Ascending aorta (tissue), 2 donors: Measurements from ENCODE around the gene FAM78B. TPM values are rescaled to one million over a fixed set of nuclear protein-coding genes. Genes with fewer than 3 reads are reported as not detected.
A peak's percentile ranks its signal among the peaks of the same experiment; 100 is the strongest.

ENCODE experiments used
- DNase-seq, 2 donors: peaks; one replicate each; pipeline ENCODE4 v3.0.0-alpha.2; 2019; ENCODE audit warnings: low spot score in 2 of 2
- H3K27ac ChIP-seq, 2 donors: fragments of 200-600 bp; sonication (generic); one replicate each; pipeline ENCODE4 v1.5.1; 2016 to 2017; ENCODE audit warnings: mild to moderate bottlenecking in 1 of 2
- H3K27me3 ChIP-seq: fragments of 200-600 bp; sonication (generic); one replicate; pipeline ENCODE4 v1.5.1; 2017
- H3K36me3 ChIP-seq, 2 donors: fragments of 200-600 bp; sonication (generic); one replicate each; pipeline ENCODE4 v1.5.1; 2016
- H3K4me1 ChIP-seq, 2 donors: fragments of 200-600 bp; sonication (generic); one replicate each; pipeline ENCODE4 v1.5.1; 2016 to 2017; ENCODE audit warnings: mild to moderate bottlenecking in 1 of 2
- H3K4me3 ChIP-seq, 2 donors: fragments of 200-600 bp; sonication (generic); one replicate each; pipeline ENCODE4 v1.5.1; 2016 to 2017; ENCODE audit warnings: mild to moderate bottlenecking in 1 of 2
- H3K9me3 ChIP-seq, 2 donors: fragments of 200-600 bp; sonication (generic); one replicate each; pipeline ENCODE4 v1.5.1; 2016
- intact Hi-C: fragments of 100-400 bp; cut with DNase I; formaldehyde crosslinking; loops from one replicate; pipeline ENCODE4 v1.15.1; 2023
- total RNA-seq: library from RNA; depleted of rRNA; stranded (reverse); fragments of >200 nt; gene quantifications from one replicate; pipeline ENCODE4 v1.1.0, GENCODE V29; 2016
- TF ChIP-seq, protein P1 (sequence below), 3 experiments: fragments of 200-600 bp in 2 of 3; fragments of 450-650 bp in 1 of 3; sonication (generic) in 2 of 3; IDR thresholded peaks; one replicate each; pipeline ENCODE4 v1.5.1; 2016 to 2019; ENCODE audit warnings: antibody characterized with exemption in 3 of 3, mild to moderate bottlenecking in 1 of 3, moderate library complexity in 1 of 3

Gene FAM78B
- total RNA-seq, 1 donor from 2014 or later, result not detected

DNA sequence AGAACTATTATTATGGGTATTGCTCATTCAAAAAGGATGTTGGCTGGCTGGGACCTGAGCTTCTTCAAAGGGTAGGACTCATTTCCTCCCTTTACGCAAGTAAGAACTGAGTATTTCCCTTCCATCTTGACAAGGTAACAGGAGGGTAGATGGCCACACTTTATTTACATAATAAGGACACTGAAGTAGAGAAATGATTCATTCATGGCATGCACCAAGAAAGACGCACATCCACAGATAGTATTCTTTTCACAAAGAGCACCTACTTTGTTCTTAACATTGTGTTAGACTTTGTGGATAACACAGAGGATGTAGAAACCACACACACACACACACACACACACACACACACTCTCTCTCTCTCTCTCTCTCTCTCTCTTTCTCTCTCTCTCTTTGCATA lies 82.9 kb downstream of the FAM78B start:
- Histone ChIP-seq H3K27ac (no peak overlapping the region), H3K27me3 (no peaks in the 10 kb centered on the region), H3K4me1 (peaks cover 0 to 2% of the 10 kb centered on the region in 2 donors), H3K36me3 (no peaks in the 10 kb centered on the region), H3K9me3 (no peaks in the 10 kb centered on the region), H3K4me3 (no peak overlapping the region)
- no peak for DNase-seq
- TF ChIP-seq, protein P1, sequence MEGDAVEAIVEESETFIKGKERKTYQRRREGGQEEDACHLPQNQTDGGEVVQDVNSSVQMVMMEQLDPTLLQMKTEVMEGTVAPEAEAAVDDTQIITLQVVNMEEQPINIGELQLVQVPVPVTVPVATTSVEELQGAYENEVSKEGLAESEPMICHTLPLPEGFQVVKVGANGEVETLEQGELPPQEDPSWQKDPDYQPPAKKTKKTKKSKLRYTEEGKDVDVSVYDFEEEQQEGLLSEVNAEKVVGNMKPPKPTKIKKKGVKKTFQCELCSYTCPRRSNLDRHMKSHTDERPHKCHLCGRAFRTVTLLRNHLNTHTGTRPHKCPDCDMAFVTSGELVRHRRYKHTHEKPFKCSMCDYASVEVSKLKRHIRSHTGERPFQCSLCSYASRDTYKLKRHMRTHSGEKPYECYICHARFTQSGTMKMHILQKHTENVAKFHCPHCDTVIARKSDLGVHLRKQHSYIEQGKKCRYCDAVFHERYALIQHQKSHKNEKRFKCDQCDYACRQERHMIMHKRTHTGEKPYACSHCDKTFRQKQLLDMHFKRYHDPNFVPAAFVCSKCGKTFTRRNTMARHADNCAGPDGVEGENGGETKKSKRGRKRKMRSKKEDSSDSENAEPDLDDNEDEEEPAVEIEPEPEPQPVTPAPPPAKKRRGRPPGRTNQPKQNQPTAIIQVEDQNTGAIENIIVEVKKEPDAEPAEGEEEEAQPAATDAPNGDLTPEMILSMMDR (IDR thresholded peaks at IDR 0.05), result no peak
- intact Hi-C loops, result no loop called here

DNA sequence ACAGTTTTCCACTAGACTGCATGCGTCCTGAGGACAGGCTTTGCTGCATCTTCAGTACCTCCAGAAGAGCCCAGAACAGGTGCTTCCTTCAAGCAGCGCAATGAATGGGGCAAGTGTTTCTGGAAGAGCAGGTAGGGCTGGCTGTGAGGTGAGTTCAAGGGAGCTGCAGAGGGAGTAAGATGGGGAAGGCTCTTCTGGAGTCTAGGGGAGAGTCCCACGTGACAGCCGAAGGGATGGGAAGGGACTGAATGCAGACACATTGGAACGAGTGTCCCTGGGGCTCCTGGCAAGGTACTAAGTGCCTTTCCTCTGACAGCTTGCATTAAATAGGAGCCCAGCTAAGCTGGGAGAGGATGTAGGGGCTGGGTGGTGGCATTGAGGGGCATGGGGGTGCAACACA lies 84.2 kb downstream of the FAM78B start:
- Histone ChIP-seq H3K9me3 (no peaks in the 10 kb centered on the region), H3K36me3 (no peaks in the 10 kb centered on the region), H3K4me1 (peaks cover 0 to 2% of the 10 kb centered on the region in 2 donors), H3K27ac (no peak overlapping the region), H3K27me3 (no peaks in the 10 kb centered on the region), H3K4me3 (no peak overlapping the region)
- intact Hi-C loops, result no loop called here
- TF ChIP-seq, protein P1 (IDR thresholded peaks at IDR 0.05), result no peak
- DNase-seq, result no peak

DNA sequence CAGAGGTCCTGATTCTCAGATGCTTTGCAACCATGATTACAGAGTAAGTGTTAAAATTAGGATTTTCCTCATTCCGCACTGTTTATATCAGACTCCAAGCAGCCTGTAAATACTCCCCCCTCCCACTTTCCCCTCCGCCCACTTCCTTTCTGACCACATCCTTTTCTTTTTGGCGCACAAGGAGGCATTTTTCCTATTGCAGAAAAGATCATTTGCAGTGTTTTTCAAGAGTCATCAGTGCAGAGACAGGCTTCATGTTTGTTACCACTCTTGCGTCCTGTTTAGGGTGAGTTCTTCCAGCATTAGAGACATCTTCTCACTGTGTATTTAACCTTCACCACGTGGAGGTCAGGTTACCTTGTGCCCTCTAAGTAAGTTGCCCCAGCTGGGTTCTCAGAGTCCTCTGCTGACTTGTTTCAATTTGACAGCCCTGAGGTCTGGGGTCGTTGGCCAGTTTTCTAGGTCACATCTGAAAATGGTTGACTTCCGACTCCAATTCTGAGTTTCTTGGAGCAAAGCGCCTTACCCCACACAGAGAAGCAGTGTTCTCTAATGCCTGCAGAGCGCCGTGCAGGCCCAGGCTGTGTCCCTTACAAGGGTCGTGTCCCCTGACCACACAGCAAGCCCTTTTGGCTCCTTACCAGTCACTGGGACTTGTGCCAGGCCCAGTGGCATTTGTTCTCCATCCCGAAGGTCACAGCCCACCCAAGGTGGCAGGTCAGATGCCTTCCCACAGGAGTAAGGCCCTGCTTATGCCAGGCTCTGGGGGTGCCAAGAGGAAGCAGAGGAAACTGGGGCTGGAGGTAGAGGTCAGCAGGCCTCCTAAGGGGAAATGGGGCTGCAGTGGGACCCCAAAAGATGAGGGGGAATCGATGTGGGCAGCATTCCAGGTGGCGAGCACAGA lies 85.6 kb downstream of the FAM78B start:
- intact Hi-C loops, result no loop called here
- Histone ChIP-seq H3K4me1 (peaks cover 0 to 2% of the 10 kb centered on the region in 2 donors), H3K36me3 (no peaks in the 10 kb centered on the region), H3K27ac (no peak overlapping the region), H3K9me3 (no peaks in the 10 kb centered on the region), H3K4me3 (peak overlapping the region in 1 of 2 donors; percentile 16), H3K27me3 (no peaks in the 10 kb centered on the region)
- no peak for DNase-seq
- TF ChIP-seq, protein P1 (IDR thresholded peaks at IDR 0.05), result no peak

DNA sequence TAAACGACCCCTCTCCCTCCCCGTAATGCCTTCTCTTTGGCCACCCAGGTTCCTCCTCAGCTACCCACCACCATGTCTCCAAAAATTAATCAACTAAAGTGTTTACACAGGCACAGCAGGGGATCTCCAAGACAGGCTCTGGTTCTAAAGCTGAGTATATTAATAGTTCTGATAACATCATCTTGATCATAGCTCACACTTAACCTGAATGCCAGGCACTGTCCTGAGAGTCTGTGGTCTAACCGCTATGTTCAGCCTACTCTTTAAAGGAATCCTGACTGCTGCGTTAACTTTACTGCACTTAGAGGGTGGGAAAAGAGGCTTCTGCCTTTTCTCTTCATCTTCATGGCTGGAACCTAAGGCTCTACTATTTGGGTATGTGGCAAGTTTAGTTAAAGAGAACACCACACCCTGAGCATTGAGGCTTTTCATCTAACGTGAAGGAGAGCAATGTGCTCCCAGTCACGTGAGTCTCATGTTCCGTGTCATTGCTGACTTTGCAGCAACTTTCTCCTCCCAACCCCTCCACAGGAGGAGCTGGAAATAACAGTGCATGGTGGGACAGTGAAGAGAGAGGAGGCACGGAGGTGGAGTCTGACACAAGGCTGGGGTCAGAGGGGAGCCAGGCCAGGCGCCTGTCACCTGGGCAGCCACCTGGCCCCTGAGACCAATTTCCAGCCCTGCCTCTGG lies 86.4 kb downstream of the FAM78B start:
- H3K4me1 ChIP-seq, result peaks cover 0 to 2% of the 10 kb centered on the region in 2 donors
- intact Hi-C loops, result no loop called here
- TF ChIP-seq, protein P1 (IDR thresholded peaks at IDR 0.05), result no peak
- no peak for DNase-seq
- no peaks in the 10 kb centered on the region for H3K36me3 ChIP-seq
- no peaks in the 10 kb centered on the region for H3K9me3 ChIP-seq
- no peak overlapping the region for H3K27ac ChIP-seq
- H3K4me3 ChIP-seq, result peak overlapping the region in 1 of 2 donors; percentile 16
- H3K27me3 ChIP-seq, result no peaks in the 10 kb centered on the region

DNA sequence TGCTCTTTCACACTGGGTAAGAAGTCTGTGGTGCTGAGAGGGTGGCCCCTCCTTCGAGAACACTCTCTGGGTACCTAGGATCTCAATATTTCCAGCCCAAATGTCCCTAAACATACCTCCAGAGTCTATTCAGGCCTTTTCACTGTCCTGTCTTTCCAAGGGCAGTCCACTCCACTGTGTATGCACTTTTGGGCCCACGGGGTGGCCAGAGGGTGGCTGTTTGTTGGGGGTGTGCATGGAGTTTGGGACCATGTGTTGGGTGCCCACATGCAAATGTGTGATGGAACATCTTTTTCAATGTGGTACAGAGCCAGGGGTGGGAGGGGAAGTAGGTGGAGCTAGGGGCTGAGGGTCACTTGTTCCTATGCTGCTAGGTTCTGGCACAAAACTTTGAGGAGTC lies 87.5 kb downstream of the FAM78B start:
- DNase-seq, result no peak
- H3K9me3 ChIP-seq, result no peaks in the 10 kb centered on the region
- H3K27me3 ChIP-seq, result no peaks in the 10 kb centered on the region
- no peaks in the 10 kb centered on the region for H3K36me3 ChIP-seq
- TF ChIP-seq, protein P1 (IDR thresholded peaks at IDR 0.05), result no peak
- no peak overlapping the region for H3K4me3 ChIP-seq
- no peak overlapping the region for H3K27ac ChIP-seq
- intact Hi-C loops, result no loop called here
- H3K4me1 ChIP-seq, result peaks cover 0 to 2% of the 10 kb centered on the region in 2 donors
